Right renal cortex interstitium (tissue), 3 donors: Measurements from ENCODE around the gene CHAT. TPM values are rescaled to one million over a fixed set of nuclear protein-coding genes. Genes with fewer than 3 reads are reported as not detected.
"Not testable (repeated sequence)": the region's sequence is repeated elsewhere in the genome, so short reads cannot be mapped to it uniquely, and the experiment has no call there.

Source experiments
- DNase-seq, 3 donors: peaks; one replicate each; pipeline ENCODE4 v3.0.0-alpha.2; 2013; ENCODE audit warnings: low read depth in 3 of 3, low spot score in 2 of 3
- polyA plus RNA-seq, 3 donors: library from polyadenylated mRNA; unstranded; fragments of 120-200 nt; gene quantifications; one replicate each; pipeline ENCODE4 v1.2.1, GENCODE V29; 2013; ENCODE audit not compliant: insufficient read length in 3 of 3

CHAT gene
- polyA plus RNA-seq, 3 donors: not detected

DNA sequence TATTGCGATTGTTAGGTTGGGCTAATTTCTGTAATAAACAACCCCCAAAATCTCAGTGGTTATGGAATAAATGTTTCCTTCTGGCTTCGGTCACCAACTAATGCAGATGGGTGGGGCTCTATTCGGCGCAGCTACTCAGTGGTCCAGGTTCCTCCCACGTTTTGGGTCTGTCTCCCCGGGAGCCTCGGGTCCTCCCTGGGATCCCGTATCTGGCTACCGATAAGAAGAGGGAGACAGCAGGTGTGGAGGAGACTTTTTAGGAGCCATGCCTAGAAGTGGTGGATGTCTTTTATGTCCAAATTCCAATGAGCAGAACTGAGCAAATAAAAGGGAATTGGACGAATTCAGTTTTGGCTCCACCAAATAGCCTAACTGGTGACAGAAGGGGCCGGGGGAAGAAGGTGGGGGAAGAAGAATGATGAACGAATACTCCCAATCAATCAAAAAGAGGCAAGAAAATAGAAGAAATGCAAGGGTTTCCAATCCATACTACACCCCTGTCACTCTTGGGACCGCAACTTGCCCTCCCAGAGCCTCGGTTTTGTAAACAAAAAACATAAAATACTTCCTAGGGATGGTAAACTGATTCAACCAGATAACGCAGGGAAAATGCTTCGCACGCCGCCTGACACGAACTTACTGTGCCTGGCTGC is 65.1 kb downstream of the CHAT start:
- DNase-seq: no peak

DNA sequence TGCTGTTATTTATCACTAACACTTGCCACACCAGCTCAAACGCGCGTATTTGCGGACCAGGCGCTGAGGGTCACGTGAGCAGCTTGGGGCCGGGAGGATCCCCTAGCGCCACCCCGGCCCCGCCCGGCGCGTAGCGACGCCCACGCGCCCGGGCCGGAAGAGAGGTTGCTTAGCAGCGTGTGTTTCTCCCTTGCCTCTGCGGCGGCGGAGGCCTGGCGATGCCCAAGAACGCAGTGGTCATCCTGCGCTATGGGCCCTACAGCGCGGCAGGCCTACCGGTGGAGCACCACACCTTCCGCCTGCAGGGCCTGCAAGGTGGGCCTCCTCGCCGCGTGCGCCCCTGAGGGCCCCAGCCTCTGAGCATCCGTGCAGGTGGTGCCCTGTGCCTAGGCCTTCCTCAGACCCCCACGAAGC is 65.7 kb downstream of the CHAT start, which contains the start of gene C10orf53:
TSS of gene C10orf53 (plus strand) at position 172 of the 414 bp plus-strand sequence. CDS start at position 219, 47 bp downstream.
- no peak for DNase-seq

DNA sequence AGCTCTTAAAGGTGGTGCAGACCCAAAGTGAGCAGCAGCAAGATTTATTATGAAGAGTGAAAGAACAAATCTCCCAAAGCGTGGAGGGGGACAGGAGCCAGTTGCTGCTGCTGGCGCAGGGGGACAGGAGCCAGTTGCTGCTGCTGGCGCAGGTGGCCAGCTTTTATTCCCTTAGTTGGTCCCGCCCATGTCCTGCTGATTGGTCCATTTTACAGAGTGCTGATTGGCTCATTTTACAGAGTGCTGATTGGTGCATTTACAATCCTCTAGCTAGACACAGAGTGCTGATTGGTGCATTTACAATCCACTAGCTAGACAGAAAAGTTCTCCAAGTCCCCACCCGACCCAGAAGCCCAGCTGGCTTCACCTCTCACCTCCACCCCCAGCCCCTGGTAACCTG is 68.6 kb downstream of the CHAT start:
- not testable (repeated sequence) for DNase-seq

DNA sequence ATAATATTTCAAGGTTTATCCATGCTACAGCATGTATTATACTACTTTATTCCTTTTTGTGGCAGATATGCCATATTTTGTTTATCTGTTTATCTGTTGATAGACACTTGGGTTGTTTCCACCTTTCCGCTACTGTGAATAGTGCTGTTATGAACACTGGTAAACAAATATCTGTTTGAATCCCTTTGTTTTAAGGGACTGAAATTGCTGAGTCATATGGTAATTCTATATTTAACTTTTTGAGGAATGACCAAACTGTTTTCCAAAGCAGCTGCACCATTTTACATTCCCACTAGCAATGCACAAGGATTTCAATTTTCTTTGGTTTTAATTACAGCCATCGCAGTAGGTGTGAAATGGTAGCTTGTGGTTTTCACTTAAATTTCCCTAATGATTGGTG is 69.0 kb downstream of the CHAT start:
- DNase-seq: no peak

DNA sequence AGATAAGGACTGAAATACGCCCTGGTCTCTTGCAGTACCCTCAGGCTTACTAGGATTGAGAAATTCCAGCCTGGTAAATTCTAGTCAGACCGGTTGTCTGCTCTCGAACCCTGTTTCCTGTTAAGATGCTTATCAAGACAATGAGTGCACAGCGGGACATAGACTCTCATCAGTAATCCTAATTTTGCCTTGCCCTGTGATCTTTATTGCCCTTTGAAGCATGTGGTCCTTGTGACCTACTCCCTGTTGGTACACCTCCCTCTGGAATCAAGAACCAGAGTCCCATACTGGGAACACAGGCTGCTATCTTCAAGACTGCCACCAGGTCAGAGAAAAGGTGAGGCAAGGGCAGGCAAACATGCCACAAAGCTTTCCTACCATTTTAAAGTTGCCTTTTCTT is 72.8 kb downstream of the CHAT start:
- DNase-seq: no peak

DNA sequence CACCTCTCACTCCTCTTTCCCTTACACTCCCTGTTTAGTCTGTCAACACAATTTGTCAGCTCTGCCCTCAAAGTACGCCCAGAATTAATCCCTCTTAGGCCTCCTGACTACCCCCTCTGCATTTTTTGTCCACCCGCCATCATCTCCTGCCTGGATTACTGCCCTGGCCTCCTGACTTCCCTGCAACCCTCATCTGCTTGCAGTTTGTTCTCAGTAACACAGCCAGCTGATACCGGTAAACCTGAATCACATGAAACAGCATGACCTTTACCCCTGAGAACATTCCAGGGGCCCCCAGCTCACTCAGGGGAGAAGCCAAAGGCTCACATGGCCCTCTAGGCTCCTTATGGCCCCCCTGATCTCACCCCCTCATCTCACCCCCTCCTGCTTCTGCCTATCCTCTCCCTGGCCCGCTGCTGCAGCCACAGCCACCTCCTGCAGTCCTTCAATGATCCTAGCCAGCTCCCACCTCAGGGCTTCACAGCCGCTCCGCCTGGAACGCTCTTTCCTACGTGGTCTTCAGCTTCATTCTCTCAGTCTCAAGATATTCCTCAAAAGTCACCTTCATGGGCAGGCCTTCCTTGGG is 74.5 kb downstream of the CHAT start:
- DNase-seq: no peak

DNA sequence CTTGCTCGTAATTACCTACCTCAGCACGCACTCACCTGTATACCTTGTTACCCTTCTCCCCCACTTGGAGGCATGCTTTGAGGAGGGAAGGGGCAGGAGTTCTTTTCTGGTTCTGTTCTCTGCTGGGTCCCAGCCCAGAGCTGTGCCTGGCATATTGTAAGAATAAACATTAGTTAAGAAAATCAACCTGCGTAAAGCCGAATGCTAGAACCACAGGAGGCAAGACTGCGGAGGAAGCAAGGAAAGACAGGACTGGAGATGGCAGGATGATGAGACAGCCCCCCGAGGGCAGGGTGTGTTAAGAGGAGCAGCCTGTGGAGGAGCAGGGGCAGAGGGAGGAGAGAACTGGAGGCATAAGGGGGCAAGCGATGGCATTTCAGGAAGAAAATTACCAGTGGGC is 75.1 kb downstream of the CHAT start:
- DNase-seq: no peak

DNA sequence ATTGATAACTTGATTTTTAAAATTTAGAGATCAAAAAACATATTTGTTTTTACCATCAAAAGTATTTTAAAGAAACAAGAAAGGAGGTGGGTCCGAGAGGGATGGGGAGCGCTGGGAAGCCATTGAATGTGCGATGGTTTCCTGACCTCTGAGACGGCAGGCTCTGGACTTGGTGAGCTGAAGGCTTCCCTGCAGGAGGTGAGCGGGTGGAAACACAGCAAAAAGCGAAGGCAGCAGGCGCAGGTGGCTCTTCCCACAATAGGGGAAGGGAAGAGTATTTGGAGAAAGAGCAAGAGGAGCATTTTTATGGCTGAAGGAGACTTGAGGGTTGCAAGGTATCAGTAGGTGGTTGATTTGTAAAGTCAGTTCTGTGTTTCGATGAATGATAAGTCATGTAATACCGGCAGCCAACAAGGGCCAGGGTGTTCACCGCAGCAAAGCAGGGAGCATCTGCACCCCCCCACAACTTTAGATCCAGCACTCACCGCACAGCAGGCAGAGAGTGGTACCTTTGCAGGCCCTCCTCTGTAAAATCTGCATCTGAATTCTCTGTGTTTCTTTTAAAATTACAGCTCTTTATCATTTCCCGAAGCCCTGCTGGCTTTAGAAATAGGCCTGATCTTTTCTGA is 76.2 kb downstream of the CHAT start:
- no peak for DNase-seq

DNA sequence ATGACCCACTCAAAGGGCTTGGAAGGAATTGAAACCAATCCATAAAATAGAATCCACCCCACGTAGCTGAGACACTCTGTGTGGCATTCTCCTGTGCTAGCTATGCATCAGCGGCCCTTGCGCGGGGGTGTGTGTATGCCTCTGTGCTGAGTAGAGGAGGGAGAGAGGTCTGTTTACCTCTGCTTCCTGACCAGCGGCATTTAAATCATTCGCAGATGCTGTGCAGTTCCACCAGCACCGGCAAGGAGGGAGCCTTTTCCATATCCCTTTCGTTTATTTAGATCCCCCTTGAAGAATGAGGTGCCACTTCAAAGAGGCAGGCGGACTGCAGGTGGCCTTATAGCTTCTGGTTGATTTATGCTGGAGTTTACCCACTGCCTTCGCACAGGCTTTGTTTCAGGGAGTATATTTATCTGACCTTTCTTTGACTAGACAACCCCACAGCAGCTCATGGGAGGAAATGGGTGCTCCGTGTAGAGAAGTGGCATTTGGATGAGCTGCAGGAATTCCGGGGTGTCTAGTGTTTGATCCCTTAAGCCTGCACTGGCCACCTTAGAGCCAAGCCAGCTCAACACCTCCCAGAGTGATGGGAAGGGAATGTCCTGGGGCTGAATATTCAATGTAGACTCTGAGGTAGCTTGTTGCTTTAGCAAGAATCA is 77.0 kb downstream of the CHAT start:
- DNase-seq: peak in 2 of 3 donors; percentile 18 to 60

DNA sequence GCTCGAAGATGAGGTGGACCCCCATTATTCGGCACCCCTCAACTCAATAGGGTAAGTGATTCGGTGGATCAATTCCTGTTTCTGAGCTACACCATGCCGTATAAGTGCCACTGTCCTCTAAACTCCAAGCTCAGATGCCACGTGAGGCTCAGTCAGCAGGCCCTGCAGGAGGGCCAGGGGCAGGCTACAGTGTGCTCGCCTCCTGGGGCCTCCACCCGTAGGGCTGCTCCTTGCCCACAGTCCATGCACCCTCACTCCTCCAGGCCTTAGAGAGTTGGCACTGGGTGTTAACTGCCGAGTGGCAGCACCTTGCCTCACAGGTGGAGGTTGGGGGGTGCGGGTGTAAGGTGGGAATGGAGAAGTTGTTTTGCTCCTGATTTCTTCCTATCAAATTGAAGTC is 77.8 kb downstream of the CHAT start:
- DNase-seq: no peak

DNA sequence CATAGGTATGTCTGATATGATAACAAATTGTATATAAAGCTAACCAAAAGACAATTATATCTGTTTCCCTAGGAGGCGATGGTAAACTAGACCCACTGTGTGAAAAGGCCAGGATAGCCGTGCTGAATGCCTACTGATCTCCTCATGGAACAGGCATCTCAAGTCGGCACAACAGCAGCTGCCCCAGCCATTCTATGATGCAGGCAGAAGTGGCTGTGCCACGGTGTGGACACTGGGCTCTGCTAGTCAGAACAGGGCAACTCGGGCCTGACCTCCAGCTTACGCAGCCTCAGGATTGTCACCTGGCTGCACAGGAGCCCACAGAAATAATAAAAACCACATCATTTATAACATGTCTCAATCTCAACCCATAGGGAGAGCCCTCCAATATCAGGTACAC is 80.6 kb downstream of the CHAT start:
- DNase-seq: no peak

DNA sequence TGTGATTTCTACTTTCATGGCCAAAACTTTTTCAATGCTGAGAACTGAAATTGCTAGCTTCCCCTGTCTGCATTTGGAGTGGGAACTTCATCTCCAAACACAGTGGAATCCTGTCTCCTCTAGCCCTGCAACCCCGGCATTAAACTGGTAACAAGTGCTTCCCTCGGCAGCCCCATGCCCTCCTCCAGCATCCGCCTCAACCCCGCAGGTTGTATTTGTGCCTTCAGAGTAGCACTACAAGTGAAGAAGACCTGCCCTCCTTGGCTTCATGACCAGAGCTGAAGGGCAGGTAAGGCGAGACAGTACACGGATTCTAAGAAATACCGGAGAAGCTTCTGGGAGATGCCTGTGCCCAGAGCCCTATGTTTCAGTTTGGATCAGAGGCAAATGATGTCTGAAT is 82.5 kb downstream of the CHAT start:
- DNase-seq: no peak

DNA sequence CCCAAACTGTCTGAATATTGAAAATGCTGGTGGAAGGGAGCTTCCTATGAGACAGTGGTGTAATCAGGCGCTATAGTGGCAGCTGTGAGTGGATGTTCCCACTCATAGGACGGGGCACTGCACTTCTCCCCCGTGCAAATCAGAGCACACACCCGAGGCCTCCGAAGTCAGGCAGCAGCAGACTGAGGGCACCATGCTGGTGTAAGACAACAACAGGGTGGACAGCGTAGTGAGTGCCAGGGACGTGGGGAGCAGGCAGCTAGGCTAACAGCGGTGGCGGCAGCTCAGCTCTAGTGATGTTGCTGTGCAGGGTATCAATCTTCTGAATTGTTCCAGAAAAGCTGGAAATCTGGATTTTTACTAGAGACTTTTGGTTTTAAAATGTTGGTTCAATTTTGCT is 84.8 kb downstream of the CHAT start:
- no peak for DNase-seq

DNA sequence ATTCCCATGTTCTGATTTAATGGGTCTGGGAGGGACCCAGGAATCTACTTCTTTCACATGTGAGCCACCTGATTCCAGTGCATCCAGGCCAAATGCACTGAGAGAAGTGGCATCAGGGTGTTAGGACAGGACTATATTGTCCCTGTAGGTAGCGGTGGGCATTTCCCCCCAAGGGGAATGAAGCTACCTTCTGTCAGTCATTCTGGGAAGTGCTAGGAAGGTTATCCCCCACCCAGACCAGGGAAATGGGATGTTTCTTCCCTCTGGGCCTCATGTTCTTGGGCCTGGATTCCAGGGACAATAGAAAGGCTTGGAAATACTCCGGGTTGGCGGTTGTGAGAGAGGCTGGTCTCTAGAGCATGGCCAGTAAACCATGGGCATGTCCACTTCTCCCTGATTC is 86.4 kb downstream of the CHAT start:
- DNase-seq: no peak

DNA sequence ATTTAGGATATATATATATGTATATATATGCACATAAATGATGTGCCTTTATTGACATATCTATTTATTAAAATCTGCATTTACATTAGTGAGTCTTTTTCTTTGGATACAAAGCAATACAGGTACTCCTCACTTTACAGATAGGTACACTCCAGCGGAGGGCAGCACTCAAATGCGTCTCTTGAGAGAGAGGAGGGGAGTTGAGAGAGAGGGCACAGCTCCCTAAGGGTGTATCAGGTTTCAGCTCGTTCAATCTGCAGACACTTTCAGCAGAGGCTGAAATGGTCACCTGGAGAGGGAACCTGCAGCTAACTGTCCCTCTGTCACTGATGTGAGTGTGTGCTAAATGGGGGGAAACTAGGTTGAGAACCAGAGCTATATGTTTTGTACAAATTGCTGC is 87.2 kb downstream of the CHAT start:
- DNase-seq: no peak

DNA sequence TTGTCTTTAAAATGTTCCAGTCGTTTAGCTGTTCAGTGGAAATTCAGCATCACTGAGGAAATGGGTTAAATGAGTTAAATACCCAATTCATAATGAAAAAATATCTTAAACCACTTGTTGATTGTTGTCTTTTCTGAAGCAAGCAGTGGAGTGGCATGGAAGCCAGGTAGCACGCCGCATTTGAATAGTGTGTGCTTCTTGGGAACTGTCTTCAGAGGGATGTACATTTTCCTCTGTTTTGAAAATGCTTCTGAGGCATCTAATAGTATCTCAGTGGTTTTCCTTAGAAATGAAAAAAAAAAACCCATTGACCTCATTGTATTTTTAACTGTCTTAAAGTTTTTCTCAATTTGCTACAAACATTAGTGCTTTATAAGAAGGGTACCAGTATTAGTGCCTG is 93.7 kb downstream of the CHAT start:
- DNase-seq: no peak

DNA sequence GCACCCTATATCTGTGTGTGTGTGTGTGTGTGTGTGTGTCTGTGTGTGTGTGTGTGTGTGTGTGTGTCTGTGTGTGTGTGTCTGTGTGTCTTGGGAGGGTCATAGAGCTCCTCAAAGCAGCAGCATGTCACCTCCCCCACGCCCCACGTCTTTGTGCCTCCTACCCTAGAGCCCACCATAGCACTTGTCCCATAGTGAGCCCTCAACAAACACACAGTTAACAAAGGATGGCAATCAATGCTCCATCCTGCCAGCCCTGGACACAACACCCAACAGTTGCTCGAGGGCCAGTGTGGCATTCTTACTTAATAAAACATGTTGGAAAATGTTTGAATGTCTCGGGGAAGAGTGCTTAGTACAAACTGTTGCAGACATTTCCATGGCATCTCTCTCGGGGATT is 96.1 kb downstream of the CHAT start:
- no peak for DNase-seq

DNA sequence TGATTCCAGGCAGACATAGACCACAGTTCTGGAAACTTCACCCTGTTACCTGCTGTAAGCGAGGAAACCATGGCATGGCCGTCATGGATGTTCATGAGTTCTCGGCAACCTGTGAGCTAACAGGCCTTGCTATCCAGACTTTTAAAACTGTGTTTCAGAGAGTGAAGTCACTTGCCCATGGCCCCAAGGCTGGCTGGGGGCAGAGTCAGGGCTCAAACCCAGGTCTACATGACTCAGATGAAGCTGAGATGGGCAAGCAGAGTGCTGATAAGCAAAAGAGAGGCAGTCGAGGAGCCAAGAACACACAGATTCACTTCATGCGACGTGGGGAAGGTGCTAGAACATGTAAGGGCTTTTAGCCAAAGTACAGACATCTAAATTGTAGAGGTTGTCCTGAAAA is 97.1 kb downstream of the CHAT start:
- no peak for DNase-seq

DNA sequence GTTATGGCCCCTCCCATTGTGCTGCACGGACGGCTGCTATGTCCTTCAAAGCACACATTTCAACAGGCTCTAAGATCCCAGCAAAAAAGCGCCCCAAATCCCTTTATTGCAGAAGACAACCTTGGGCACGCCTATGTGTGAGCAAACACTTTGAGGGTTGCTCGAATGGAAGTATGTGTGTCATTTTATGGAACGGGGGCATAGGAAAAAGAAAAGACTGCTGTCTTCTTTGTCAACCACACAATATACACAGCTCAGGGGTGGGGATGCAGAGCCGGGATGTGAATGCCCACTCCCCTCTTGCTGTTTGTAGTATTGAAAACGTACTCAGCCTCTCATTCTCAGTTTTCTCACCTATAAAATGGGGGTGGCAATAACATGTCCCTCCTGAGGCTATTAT is 97.6 kb downstream of the CHAT start:
- no peak for DNase-seq

DNA sequence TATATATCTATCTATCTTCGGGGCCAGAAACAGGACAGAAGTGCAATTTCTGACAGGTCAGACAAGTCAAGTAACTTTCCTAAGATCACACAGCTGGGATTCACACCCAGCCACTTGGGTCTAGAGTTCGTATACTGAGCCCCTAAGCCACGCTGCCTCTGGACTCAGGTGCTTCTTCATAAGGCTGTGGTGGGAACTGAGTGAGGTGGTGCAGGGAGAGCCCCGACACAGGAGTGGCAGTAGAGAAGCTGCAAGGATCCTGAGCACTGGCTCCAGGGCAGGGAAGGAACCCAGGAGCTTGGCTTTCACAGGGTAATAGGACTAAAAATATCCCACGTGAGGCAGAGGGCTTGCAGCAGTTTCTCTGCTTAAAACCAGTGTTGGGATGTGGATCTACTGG is 99.4 kb downstream of the CHAT start:
- no peak for DNase-seq
